Hematopoietic multipotent progenitor cell (in vitro differentiated cells): Measurements from ENCODE around the gene ADAMTS13. TPM values are rescaled to one million over a fixed set of nuclear protein-coding genes. Genes with fewer than 3 reads are reported as not detected.

Source experiments
- DNase-seq, 3 donors: peaks; one replicate each; pipeline ENCODE4 v3.0.0-alpha.2; 2011 to 2015; ENCODE audit warnings: low read depth in 2 of 3, low spot score in 2 of 3
- total RNA-seq: library from RNA; depleted of rRNA; stranded (reverse); fragments of >200 nt; gene quantifications from one replicate; pipeline ENCODE4 v1.2.3, GENCODE V29; 2012

The ADAMTS13 gene
- total RNA-seq, 1 donor, result 1.6 TPM

DNA sequence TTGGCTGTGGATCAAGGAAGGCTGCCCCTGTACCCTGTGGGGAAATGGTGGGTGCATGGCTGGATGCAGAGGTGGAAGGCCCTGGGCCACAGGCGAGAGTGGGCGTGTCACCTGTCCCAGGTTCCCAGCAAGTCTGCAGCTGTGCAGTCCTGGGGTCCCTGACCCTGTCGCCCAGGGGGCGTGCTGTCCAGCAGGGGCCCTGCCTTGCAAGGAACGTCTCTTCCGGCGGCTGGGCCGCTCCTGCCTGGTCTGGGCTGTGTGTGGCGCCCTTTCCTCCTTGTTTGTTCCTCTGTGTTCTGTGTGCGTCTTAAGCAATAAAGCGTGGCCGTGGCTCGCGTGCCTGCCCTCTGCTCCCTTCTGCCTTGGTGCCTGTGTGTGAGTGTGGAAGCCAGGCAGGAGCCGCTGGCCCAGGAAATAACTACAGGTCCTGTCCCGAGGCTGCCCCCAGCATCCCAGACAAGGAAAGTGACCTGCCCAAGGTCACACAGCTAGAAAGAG is 48.3 kb downstream of the ADAMTS13 start:
- DNase-seq, result no peak

DNA sequence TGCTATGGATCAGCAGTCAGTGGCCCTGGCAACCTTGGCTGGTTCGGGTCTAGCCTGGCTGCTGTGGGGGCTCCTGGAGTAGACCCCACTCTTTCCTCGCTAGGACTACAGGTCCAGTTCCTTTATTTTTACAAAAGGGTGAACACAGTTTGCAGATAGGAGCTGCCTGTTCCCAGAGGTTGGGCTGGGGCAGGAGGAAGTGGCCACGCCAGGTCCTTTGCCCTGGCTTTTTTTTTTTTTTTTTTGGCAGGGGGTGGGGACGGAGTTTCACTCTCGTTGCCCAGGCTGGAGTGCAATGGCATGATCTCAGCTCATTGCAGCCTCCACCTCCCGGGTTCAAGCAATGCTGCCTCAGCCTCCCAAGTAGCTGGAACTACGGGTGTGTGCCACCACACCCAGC is 48.8 kb downstream of the ADAMTS13 start:
- no peak for DNase-seq

DNA sequence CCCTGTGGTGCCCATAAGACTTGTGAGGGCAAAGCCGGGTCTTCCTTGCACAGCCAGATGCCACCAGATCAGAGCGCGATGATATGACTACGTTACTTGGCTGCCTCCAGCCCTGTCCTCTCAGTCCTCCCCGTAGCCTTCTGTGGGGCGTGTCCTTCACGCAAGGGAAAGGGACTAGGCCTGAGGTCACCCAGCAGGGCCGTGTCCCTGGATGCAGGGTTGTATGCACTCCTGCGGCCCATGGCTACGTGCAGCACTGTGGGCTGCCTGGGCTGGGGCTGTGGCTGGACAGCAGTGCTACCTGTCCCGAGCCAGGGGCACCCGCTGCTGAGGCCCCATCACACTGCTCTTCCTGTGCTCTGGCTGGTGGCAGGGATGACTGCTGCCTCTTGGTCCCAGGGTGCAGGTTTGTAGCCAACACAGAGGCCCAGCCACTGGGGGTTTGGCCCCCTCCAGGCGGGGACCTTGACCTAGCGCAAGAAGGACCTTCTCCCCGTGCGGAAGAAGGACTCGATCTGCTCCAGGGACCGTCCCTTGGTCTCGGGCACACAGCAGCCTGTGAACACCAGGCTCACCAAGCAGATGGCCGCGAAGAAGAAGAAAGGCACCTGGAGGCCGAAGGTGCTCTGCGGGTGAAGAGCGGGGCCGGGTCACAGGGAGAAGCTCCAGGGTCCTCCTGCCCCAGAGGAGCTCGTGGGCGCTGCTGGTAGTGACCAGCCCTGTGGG is 49.5 kb downstream of the ADAMTS13 start:
- DNase-seq, result no peak

DNA sequence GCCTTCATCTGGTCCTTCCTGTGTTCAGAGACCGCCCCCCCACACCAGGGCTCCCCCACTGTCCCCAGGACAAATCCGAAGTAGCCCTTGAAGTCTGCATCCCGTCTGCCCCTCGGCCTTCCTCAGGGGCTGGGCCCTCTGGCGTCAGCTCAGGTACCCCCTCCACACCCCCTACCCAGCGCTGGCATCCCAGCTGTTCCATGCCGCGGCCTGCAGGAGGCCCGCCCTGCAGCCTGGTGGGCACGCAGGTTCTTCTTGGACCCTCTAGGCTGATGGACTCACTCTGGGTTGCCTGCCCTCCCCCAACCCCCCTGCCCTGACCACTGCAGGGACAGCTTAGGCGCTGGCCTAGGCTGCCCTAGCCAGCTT is 50.1 kb downstream of the ADAMTS13 start:
- DNase-seq, result no peak

DNA sequence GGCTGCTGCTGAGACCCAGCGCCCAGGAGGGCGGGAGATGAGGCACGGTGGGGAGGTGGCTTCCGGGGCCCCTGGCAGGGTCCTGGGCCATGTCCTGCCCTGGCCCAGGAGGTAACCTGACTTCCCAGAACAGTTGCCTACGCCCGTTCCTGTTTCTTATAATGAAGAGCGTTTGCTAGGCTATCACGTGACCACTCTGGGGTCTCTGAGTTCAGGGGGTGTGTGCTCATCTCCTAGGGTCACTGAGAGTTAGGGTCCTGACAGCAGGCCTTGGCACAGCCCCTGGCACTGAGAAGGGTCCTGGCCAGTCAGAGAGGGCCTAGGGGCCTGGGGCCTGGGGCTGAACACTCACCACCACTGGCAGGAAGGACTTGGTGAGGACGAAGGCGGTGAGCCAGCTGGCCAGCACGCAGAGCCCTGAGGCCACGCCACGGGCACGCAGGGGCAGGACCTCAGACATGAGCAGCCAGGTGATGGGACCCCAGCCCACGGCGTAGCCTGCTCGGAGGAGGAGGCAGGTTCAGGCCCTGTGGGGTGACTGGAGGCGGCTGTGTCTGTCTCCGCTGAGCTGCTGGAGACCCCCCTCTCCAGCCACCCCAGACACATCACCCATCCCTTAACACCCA is 50.7 kb downstream of the ADAMTS13 start:
- DNase-seq, result no peak

DNA sequence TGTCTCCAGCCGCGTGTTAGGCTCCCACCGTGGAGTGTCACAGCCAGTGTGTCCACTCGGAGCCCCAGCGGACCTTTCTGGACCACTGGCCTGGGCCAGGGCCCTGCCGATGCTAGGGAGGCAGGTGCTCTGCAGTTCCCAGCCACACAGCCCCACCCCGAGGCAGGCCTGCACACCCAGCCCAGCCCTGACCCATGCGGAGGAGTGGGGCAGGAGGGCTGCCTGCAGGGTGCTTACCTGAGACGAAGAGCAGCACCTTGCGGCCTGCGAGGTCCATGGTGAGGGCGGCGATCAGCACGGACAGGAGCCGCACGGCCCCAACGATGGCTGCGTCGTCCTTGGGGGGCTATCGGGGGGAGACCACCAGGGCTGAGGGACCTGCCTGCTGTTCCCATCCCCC is 51.6 kb downstream of the ADAMTS13 start:
- DNase-seq, result no peak

DNA sequence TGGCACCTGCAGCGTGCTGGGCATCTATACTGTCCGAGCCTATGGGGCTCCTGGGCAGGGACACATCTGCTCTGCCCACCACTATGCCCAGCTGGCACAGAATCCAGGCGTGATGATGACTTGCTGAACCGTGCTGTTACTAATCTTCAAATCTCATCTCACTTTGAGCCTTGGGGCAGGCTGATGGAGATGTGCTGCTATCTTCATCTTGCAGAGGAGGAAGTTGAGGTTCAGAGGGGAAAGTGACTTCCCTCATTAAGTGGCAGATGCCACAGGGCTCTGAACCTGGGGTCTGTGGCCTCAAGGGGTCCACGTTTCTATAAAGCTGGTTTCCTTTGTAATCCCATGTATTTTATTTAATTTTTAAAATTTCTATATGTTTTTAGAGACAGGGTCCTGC is 52.0 kb downstream of the ADAMTS13 start:
- peak in 2 of 3 donors; percentile 91 to 98 for DNase-seq

DNA sequence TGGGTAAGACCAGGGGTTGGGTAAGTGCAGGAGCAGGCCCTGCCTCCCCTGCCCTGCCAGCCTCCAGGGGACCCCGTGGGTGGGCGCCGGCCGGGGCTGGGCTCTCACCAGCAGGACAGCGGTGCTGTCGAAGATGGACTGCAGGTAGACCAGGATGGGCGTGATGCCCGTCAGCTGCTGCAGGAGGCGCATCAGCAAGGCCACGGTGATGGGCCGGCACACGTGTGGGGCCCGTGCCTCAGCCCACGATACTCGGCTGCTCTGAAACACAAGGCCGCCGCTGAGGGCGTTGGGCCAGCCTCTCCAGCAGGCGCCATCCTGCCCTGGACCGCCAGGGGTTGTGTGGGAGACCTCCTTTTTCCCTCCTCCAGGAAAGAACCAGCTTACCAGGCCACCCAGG is 52.7 kb downstream of the ADAMTS13 start:
- no peak for DNase-seq

DNA sequence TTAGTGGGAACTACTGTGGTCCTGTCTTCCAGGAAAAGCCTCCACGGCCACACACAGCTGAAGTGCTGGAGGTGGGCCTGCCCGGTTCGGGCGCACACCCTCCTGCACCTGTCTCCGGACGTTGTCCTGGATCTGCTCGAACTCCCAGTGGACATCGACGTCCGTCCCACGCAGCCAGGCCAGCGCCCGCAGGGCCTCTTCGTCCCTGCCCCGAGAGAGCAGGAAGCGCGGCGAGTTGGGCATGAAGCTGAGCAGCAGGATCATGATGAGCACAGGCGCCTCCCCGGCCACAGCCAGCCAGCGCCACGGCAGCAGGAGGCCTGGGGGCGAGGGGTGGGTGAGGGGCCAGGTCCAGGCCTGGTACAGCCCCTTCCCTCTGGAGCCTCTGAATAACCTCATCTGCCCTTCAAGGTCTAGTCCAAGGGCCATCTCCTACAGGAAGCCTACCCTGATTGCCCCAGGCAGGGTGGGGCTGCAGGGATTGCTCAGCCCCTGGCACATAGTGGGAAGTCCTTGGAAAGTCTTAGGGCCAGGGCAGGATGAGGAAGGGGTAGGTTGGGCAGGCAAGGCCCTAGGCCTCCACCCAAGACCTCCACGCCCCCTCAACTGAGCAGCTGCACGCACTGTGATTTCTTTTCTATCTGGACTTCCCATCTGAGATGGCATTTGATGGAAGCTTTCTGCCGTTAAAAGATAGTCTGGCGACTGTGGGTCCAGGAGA is 53.3 kb downstream of the ADAMTS13 start:
- no peak for DNase-seq

DNA sequence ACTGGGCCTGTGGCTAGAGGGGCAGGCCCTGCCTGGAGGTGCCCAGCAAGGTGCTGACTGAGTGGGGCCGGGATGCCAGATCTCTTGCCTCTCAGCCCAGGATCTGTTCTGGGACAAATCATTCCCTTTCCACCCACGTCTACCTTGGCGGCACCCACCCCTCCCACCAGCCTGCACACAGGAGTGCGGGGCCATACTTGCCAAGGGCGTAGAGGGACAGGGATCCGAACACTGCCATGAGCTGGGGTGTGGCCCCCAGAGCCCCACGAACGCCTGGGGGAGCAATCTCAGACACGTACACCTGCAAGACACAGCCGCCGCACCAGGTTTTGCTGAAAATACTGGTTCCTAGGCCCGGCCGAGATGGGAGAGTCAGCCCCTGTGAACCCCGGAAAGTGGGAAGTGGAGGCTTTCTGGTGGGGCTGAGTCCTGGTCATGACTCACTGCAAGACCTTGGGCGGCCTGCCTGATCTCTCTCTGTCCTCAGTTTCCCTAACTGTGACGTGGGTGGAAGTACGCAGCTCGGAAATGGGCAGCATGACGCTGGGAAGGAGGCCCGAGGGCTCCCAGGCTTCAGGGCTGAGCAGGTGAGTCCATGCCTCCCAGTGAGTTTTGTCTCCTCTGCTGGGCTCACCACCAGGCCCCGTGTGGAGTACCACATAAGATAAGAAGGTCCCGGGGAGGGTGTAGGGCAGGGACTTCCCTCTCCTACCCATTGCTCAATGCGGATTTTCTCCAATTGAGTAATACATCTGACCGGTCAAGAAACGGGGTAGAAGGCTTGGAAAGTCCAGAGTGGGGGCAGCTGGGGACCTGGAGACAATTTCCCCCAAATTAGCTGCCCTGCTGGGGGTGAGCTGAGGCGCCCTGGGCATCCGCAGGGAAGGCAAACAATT is 54.1 kb downstream of the ADAMTS13 start:
- DNase-seq, result no peak

DNA sequence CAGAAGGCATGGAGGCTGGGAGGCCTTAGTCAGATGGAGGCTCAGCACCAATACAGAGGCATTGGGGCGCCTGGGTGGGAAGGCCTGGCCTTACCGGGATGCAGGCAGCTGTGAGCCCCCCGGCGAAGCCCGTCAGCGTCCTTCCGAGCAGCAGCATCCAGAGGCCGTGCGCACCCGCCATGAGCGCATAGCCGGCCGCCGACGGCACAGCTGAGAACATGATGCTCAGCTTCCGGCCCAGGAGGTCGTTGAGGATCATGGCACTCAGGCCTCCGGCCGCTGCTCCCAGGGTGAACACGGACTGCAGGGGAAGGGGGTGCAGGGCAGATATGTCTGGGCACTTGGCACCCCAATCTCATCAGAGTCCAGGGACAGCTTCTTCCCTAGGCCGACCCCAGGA is 54.8 kb downstream of the ADAMTS13 start:
- DNase-seq, result no peak

DNA sequence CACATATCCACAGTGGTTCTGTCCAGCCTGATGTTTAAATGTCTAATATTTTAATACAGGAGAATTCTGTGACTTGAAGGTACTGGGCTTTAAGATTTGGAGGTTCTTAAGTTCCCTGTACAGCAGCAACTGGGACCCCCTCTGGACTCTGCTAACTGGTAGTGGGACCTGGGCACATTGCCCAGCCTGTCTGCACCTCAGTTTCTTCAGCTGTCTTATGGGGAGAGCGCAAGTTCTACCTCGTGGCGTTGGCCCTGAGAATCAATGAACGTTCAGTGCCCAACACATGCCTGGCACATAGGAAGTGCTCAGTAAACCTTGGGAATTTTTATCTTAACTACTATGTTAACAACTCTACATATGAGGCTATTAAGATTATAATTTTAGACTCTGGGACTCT is 55.3 kb downstream of the ADAMTS13 start:
- DNase-seq, result no peak

DNA sequence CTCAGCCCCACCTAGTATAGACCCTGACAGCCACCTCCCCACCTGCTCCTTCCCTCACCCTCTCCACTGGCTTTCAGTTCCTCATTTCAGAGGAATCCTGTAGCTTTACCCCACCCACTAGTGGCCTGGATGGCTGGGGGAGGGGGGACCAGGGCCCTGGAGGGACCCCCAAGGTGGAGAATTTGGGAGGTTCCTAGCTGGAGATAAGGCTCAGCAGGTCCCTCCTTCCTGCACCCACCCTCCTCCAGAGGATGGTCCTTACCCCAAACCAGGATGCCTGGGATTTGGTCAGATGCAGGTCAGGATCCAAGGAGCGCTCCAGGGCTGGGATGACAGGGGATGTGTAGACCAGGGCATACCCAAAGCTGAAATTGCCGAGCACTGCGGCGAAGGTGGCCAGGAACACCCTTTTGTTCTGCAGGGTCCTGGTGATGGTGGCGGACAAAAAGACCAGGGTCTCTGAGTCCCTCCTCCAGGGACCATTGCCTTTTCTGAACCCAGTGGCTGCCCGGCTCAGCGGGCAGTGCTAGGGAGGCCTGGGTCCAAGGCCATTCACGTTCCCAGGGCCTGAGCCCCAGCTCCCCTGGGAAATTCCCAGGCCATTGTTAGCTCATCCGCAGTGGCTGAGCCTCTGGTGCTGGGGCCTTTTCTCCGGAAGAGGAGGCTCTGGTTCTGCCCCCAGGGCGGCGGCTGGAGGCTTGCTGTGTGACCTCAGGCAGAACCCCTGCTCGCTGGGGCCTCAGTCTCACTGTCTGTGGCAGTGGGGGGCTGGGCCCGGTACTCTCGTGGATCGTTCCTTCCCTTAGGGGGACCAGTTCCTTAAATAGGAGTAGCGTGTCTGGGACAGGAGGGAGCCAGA is 56.1 kb downstream of the ADAMTS13 start:
- DNase-seq, result peak in 2 of 3 donors; percentile 26 to 52

DNA sequence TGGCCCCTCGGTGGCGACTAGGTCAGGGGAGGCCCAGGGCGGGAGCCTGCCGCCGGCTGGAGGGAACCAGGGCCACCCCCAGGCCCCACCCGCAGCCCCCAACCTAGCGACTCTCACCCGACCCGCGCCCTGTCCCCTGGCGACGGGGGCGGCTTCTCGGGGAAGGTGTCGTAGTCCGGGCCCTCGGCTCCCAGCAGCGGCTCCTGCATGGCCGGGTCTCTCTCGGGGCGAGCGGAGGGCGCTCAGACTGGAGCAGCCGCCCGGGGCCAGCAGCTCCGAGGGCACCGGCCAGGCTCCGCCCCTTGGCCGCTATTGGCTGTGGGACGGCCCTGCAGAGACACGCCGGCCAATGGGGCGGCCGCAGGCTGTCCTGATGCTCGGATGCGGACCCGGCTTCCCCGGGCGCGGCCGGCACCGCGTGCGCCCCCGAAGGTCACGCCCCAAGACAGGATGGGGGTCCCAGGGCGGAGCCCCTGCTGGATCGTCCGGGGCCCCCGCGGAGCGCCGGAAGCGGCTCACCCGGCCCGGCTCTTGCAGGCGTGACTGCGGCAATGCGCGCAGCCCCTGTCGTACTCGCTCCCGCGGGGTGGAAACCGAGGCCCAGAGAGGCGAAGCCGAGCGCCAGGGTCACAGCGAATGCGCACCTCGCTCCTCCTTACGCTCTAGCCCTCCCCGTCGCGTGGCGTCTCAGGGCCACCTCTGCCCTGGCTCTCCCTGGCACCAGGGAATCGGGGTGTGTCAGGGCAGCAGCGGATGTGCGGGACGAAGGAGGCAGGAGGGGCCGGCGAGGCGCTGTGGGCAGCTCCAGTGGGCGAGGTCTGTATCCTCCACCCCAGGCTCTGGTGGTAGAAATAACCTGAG is 56.9 kb downstream of the ADAMTS13 start, which contains the start of gene SLC2A6:
SLC2A6 (minus strand) TSS at position 249 of the 861 bp plus-strand sequence; CDS start at position 209, 40 bp downstream.
- peak; percentile 52 to 74 (median 70) for DNase-seq

DNA sequence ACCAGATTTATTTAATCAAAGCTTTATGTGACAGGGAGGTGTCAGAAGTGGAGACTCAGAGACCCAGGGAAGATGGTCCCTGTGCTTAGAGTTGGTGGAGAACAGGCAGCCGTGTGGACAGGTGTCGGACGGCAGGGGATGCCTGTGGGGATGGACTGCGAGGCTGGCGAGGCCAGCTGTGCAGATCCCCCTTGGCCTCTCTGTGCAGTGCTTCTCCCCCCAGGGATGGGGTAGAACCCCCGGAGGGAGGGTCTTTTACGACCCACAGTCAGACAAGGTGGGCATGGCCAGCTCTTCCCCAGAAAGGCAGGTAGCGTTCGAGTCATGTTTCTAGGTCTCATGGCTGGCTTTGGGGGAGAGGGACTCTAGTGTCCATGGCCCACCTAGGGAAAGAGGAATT is 61.4 kb downstream of the ADAMTS13 start:
- no peak for DNase-seq

DNA sequence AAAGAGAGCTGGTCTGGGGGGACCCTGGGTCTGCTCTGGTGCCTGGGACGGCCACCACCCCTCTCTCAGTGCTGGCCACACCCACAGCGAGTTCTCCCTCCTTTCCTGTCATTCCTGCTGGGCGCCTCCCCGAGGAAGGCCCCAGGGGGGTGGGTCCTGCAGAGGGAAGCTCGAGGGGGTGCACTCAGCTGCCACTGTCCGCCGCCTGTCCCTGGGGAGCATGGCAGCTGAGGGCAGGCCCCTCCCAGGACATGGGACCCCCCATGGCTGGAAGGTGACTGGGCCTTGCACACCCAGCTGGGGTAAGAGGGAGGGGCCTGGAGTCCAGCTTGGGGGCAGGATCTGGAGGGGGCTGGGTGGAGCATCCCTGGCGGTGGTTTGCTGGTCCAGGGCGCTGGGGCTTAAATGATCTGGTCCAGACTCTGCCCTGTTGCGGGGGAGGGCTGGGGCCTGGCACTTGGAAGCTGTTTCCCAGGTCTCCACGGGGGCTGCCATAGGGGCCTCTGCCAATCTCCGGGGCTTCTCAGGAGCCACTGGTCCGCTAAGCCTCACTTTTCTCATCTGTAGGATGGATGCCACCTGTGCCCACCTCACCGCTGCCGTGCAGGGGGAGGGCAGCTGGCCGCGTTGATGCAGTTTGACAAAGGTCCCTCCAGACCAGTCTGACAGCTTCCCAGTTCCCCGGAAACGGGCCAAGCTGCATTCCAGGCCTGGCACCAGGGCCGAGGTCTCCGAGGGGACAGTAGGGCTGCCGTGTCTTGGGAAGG is 62.7 kb downstream of the ADAMTS13 start:
- no peak for DNase-seq

DNA sequence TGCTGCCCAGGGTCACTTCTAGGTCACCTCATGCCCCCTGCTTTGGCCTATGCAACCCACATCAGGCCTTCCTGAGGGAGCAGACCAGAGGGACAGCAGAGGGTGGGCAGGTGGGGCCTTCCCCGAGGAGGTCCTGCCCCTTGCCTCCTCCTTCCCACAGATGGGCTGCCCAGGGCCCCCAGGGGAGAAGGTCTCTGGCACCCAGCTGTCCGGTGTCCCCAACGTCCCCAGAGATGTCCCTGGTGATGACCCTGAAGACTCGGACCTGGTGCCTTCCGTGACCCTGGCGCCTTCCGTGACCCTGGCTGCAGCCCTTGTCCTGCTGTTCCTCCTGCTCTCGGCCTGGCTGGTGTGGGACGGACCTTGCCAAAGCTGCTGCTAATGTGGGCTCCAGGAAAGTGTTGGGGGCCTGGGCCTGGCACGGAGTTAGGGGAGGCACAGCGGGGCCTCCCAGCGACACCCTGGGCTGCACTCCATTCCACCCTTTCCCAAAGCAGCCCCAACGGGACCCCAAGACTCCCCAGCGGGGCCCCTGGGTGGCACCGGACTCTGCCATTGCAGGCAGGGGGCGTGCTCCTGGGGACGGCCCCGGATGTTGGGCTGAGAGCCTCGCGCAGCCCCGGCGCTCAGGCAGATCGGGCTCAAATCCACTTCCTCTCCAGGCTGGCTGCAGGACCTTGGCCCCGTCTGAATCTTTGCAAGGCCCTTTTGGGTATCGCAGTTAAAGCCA is 63.5 kb downstream of the ADAMTS13 start:
- DNase-seq, result peak in 1 of 3 donors; percentile 39
